H1 (cell line): Measurements from ENCODE around the gene EVA1B. TPM values are rescaled to one million over a fixed set of nuclear protein-coding genes. Genes with fewer than 3 reads are reported as not detected.

Experiments
- CTCF ChIA-PET: fragments of 300-600 bp; sonication (Branson Sonifier 250); formaldehyde crosslinking; loops from one replicate; lab custom pipeline; 2021; ENCODE audit not compliant: partially characterized antibody; lab: Charles Lee
- POLR2A ChIA-PET: fragments of 300-600 bp; sonication (Branson Sonifier 250); formaldehyde crosslinking; loops from one replicate; lab custom pipeline; 2021; ENCODE audit warnings: inconsistent platforms; ENCODE audit not compliant: partially characterized antibody; lab: Charles Lee
- DNase-seq, 2 experiments: peaks; one replicate each; pipeline versions ENCODE4 v3.0.0 to v3.0.0-alpha.2; 2010 to 2022; ENCODE audit warnings: low spot score in 2 of 2, low read depth in 1 of 2, mixed read lengths in 1 of 2
- FAIRE-seq: peaks from 2 replicates; lab custom pipeline; 2011; peaks lifted over from hg19 to GRCh38; lab: Jason Lieb, UNC
- H2AFZ ChIP-seq: 2 replicates; pipeline ENCODE4 v1.8.1; 2012; ENCODE audit warnings: low read length, inconsistent platforms
- H2AK5ac ChIP-seq: 2 replicates; pipeline ENCODE4 v1.6.1; 2013; ENCODE audit warnings: low read depth, low read length
- H2BK120ac ChIP-seq: replicated peaks from 2 replicates; pipeline ENCODE3; 2013; ENCODE audit warnings: low read depth, low read length, inconsistent platforms
- H2BK12ac ChIP-seq: 2 replicates; pipeline ENCODE4 v1.6.1; 2013; ENCODE audit warnings: low read depth, low read length
- H2BK15ac ChIP-seq: 2 replicates; pipeline ENCODE4 v1.6.1; 2013; ENCODE audit warnings: low read length
- H2BK20ac ChIP-seq: 2 replicates; pipeline ENCODE4 v1.6.1; 2013; ENCODE audit warnings: low read length
- H2BK5ac ChIP-seq: 2 replicates; pipeline ENCODE4 v1.6.1; 2013; ENCODE audit warnings: low read depth, low read length
- H3K14ac ChIP-seq: 2 replicates; pipeline ENCODE4 v1.6.1; 2013; ENCODE audit warnings: inconsistent platforms; ENCODE audit not compliant: insufficient read length
- H3K18ac ChIP-seq: 2 replicates; pipeline ENCODE4 v1.6.1; 2013; ENCODE audit warnings: low read length; ENCODE audit errors: extremely low read depth
- H3K23ac ChIP-seq: 2 replicates; pipeline ENCODE4 v1.6.1; 2013; ENCODE audit warnings: inconsistent platforms; ENCODE audit not compliant: insufficient read length
- H3K23me2 ChIP-seq: 2 replicates; pipeline ENCODE4 v1.6.1; 2013; ENCODE audit warnings: low read depth, low read length
- H3K27ac ChIP-seq: 2 replicates; pipeline ENCODE4 v1.6.1; 2011; ENCODE audit warnings: low read depth, low read length, inconsistent platforms
- H3K27me3 ChIP-seq, 4 experiments: replicated peaks in 1 of 4; 1 replicate in 1 of 4; 2 replicates in 3 of 4; pipeline versions ENCODE4 v1.6.1 to v1.8.1; 2011 to 2013; ENCODE audit warnings: low read length in 3 of 4, mild to moderate bottlenecking in 3 of 4, inconsistent platforms in 2 of 4, mixed read lengths in 2 of 4, moderate library complexity in 1 of 4; ENCODE audit not compliant: control insufficient read depth in 3 of 4, insufficient read depth in 3 of 4; ENCODE audit errors: extremely low read depth in 1 of 4
- H3K36me3 ChIP-seq, 4 experiments: 2 replicates each; pipeline versions ENCODE4 v1.6.1 to v1.8.1; 2011 to 2013; ENCODE audit warnings: mild to moderate bottlenecking in 4 of 4, low read length in 3 of 4, moderate library complexity in 2 of 4, control low read depth in 1 of 4, inconsistent platforms in 1 of 4; ENCODE audit not compliant: insufficient read depth in 4 of 4, control insufficient read depth in 2 of 4
- H3K4ac ChIP-seq: replicated peaks from 2 replicates; pipeline ENCODE3; 2013; ENCODE audit warnings: low read length, low read depth, mixed read lengths, inconsistent platforms; ENCODE audit not compliant: insufficient read length
- H3K4me1 ChIP-seq, 4 experiments: replicated peaks in 1 of 4; 1 replicate in 1 of 4; 2 replicates in 3 of 4; pipeline versions ENCODE4 v1.6.1 to v1.8.1; 2011 to 2013; ENCODE audit warnings: low read length in 3 of 4, inconsistent platforms in 2 of 4, mixed read lengths in 1 of 4; ENCODE audit not compliant: insufficient read depth in 4 of 4, control insufficient read depth in 3 of 4
- H3K4me2 ChIP-seq, 2 experiments: 2 replicates each; pipeline versions ENCODE4 v1.6.1 to v1.8.1; 2011 to 2013; ENCODE audit warnings: low read depth in 2 of 2, low read length in 2 of 2, control low read depth in 1 of 2, inconsistent platforms in 1 of 2, mild to moderate bottlenecking in 1 of 2; ENCODE audit not compliant: insufficient read depth in 1 of 2
- H3K4me3 ChIP-seq, 4 experiments: fragments of 200-600, 300-600 bp in 1 of 4; sonication (generic), shearing (Covaris generic), sonication (Bioruptor Twin) in 1 of 4; 2 replicates each; pipeline versions ENCODE4 v1.5.1 to v1.8.1; 2011 to 2016; ENCODE audit warnings: low read length in 4 of 4, low read depth in 3 of 4, control low read depth in 2 of 4, inconsistent platforms in 2 of 4, mild to moderate bottlenecking in 2 of 4, mixed read lengths in 1 of 4, moderate library complexity in 1 of 4; ENCODE audit not compliant: insufficient read depth in 2 of 4; ENCODE audit errors: extremely low read depth in 1 of 4
- H3K56ac ChIP-seq: replicated peaks from 2 replicates; pipeline ENCODE3; 2013; ENCODE audit warnings: low read depth, mild to moderate bottlenecking, mixed read lengths, low read length, inconsistent platforms; ENCODE audit not compliant: insufficient read length
- H3K79me1 ChIP-seq: 2 replicates; pipeline ENCODE4 v1.6.1; 2013; ENCODE audit warnings: low read depth, low read length, control low read depth
- H3K79me2 ChIP-seq, 2 experiments: 2 replicates each; pipeline versions ENCODE4 v1.6.1 to v1.8.1; 2012 to 2013; ENCODE audit warnings: low read length in 2 of 2, mild to moderate bottlenecking in 2 of 2, inconsistent platforms in 1 of 2; ENCODE audit not compliant: insufficient read depth in 2 of 2, control insufficient read depth in 1 of 2
- H3K9ac ChIP-seq, 4 experiments: replicated peaks in 1 of 4; 1 replicate in 1 of 4; 2 replicates in 3 of 4; pipeline versions ENCODE4 v1.6.1 to v1.8.1; 2011 to 2013; ENCODE audit warnings: low read depth in 3 of 4, low read length in 3 of 4, control low read depth in 2 of 4, mild to moderate bottlenecking in 2 of 4, moderate library complexity in 2 of 4, inconsistent platforms in 1 of 4; ENCODE audit errors: extremely low read depth in 1 of 4
- H3K9me3 ChIP-seq, 2 experiments: 2 replicates each; pipeline versions ENCODE4 v1.6.1 to v1.8.1; 2012 to 2013; ENCODE audit warnings: mild to moderate bottlenecking in 2 of 2, moderate library complexity in 2 of 2, control low read depth in 1 of 2, inconsistent platforms in 1 of 2, low read depth in 1 of 2, low read length in 1 of 2, mixed read lengths in 1 of 2; ENCODE audit not compliant: insufficient read depth in 2 of 2
- H4K20me1 ChIP-seq, 2 experiments: replicated peaks in 1 of 2; 2 replicates each; pipeline versions ENCODE3 to v1.8.1; 2011 to 2013; ENCODE audit warnings: inconsistent platforms in 2 of 2, low read length in 2 of 2, mild to moderate bottlenecking in 1 of 2; ENCODE audit not compliant: insufficient read depth in 2 of 2, control insufficient read depth in 1 of 2
- H4K5ac ChIP-seq: 2 replicates; pipeline ENCODE4 v1.6.1; 2013; ENCODE audit warnings: low read length, low read depth, mixed read lengths, inconsistent platforms; ENCODE audit not compliant: insufficient read length
- H4K8ac ChIP-seq: 2 replicates; pipeline ENCODE4 v1.8.0; 2013; ENCODE audit warnings: mild to moderate bottlenecking, moderate library complexity, low read length, inconsistent platforms; ENCODE audit not compliant: insufficient read depth; ENCODE audit errors: extremely low read depth
- H4K91ac ChIP-seq: replicated peaks from 2 replicates; pipeline ENCODE3; 2013; ENCODE audit warnings: low read length, mixed read lengths, inconsistent platforms; ENCODE audit not compliant: insufficient read length
- HDAC6 ChIP-seq: IDR thresholded peaks from one replicate; pipeline ENCODE4 v1.7.1; 2012; ENCODE audit warnings: low read depth, mild to moderate bottlenecking, inconsistent platforms, low read length, moderate library complexity
- POLR2A ChIP-seq, 2 experiments: IDR thresholded peaks; 1 replicate in 1 of 2; 2 replicates in 1 of 2; pipeline ENCODE4 v1.6.1; 2011; ENCODE audit warnings: low read depth in 2 of 2, low read length in 2 of 2, mild to moderate bottlenecking in 2 of 2; ENCODE audit errors: control extremely low read depth in 1 of 2
- RNF2 ChIP-seq: fragments of 200-900, 300-1000 bp; sonication (generic); IDR thresholded peaks from 2 replicates; pipeline ENCODE4 v1.7.1; 2016; ENCODE audit warnings: borderline replicate concordance, low read depth, mild to moderate bottlenecking, antibody characterized with exemption, low read length; ENCODE audit not compliant: poor library complexity, severe bottlenecking; ENCODE audit errors: missing control alignments
- TEAD4 ChIP-seq: IDR thresholded peaks from 2 replicates; pipeline ENCODE4 v1.6.1; 2012; ENCODE audit warnings: low read depth, low read length, inconsistent platforms, mixed read lengths
- WGBS, 2 experiments: shearing (Covaris generic) in 1 of 2; methylation state at CpG; one replicate each; pipeline versions ENCODE4 v1.1.6 to v1.1.7; 2013 to 2015; ENCODE audit warnings: low lambda C conversion rate in 2 of 2, mixed read lengths in 2 of 2, inconsistent platforms in 1 of 2, low coverage in 1 of 2, missing lambda C conversion rate in 1 of 2; ENCODE audit not compliant: insufficient replicate concordance in 2 of 2, insufficient coverage in 1 of 2, insufficient read length in 1 of 2; ENCODE audit errors: extremely low coverage in 1 of 2, missing lambda C conversion rate in 1 of 2; 5-methylcytosine and 5-hydroxymethylcytosine counted together
- polyA plus RNA-seq, 7 experiments: library from polyadenylated mRNA; depleted of rRNA in 3 of 7; stranded (reverse) in 5 of 7; unstranded in 2 of 7; fragments of >200 nt in 5 of 7; fragments of 200-250 nt in 2 of 7; gene quantifications; 1 replicate in 5 of 7; 2 replicates in 1 of 7; 4 replicates in 1 of 7; pipeline versions ENCODE4 v1.2.1 to v1.2.3, GENCODE V29; 2011 to 2013; ENCODE audit warnings: missing spikeins in 2 of 7, mixed read lengths in 2 of 7
- total RNA-seq: library from RNA; stranded (reverse); fragmentation: NEBNext Ultra II Directional; extraction: Animal tissue kit (Norgen Biotek cat#: 25700); gene quantifications from 2 replicates; pipeline ENCODE4 v1.2.1, GENCODE V29; 2021

The EVA1B gene
- total and polyA plus RNA-seq, 2 of the 8 experiments (the other 6 are each of a cell fraction or from before 2014, with no cell fraction given): 10.0 to 19.9 TPM

GRCh38 chr1:36305915-36306209 lies 17.6 kb downstream of the EVA1B start:
- Histone ChIP-seq H3K4me3 (peak overlapping the region; percentile 62 to 87 (median 72); a peak in 6 of 8 replicates), H2BK5ac (no peak overlapping the region), H2BK120ac (no peak overlapping the region), H3K9ac (no peak overlapping the region), H3K18ac (no peak overlapping the region; the same call in 1 of the 2 replicates), H3K79me2 (no peaks in the 10 kb centered on the region), H3K56ac (no peak overlapping the region), H4K20me1 (peaks cover 0 to 10% of the 10 kb centered on the region in 2 experiments), H3K9me3 (no peaks in the 10 kb centered on the region), H4K91ac (no peak overlapping the region), H3K14ac (no peak overlapping the region), H2BK15ac (no peak overlapping the region), H4K5ac (no peak overlapping the region), H2BK20ac (no peak overlapping the region), H3K36me3 (peaks cover 16 to 33% (median 28%) of the 10 kb centered on the region in 4 experiments), H4K8ac (no peak overlapping the region), H2AK5ac (no peak overlapping the region), H3K23ac (no peak overlapping the region), H2AFZ (no peak overlapping the region), H3K4ac (no peak overlapping the region), H3K23me2 (peaks cover 6% of the 10 kb centered on the region), H3K4me2 (peak overlapping the region; percentile 65 to 69), H3K4me1 (peaks cover 0 to 9% (median 6%) of the 10 kb centered on the region in 4 experiments; a peak in 6 of 7 replicates), H3K79me1 (no peaks in the 10 kb centered on the region; the same call in 1 of the 2 replicates), H2BK12ac (no peak overlapping the region; the same call in 1 of the 2 replicates), H3K27ac (no peak overlapping the region), H3K27me3 (no peaks in the 10 kb centered on the region)
- WGBS, 2 experiments: 33% methylated on average over 7 of the region's 7 CpGs; no CpG with 5 or more reads in 1 of the 2 experiments
- ChIA-PET CTCF (interaction anchor here (1.1 to 2.8 kb wide), 9 partner anchors 18 to 209 kb away, joined by 3 to 12 read pairs (median 5); no protein-coding TSS in a partner anchor), POLR2A (interaction anchor here (0.8 to 6.8 kb wide), 21 partner anchors 8 to 157 kb away, joined by 3 to 130 read pairs (median 4); partner anchors contain the start of genes EVA1B, LSM10, MAP7D1 and THRAP3)
- FAIRE-seq (no peak), DNase-seq (no peak)
- TF ChIP-seq HDAC6 (no peak), TEAD4 (peak; percentile 59; the same call in 1 of the 2 replicates), POLR2A (IDR thresholded peaks at IDR 0.05; ENCODE audit: control extremely low read depth in 1 of 2, low read depth in 2 of 2, low read length in 2 of 2) (no peak), RNF2 (no peak)
